IMR-90 (cell line): Measurements from ENCODE around the gene P2RX3. TPM values are rescaled to one million over a fixed set of nuclear protein-coding genes. Genes with fewer than 3 reads are reported as not detected.

ENCODE experiments used
- ATAC-seq: fragments of 200-7000 bp; cut with Tn5 transposase; 2 replicates; pipeline ENCODE4 v1.9.1; 2020; ENCODE audit warnings: low read depth, mild to moderate bottlenecking, moderate library complexity
- BruUV-seq: library from RNA; stranded (reverse); fragments of 400-500 nt; replicated peaks from 2 replicates; lab custom pipeline; 2021; lab: Mats Ljungman, UMichigan
- CTCF ChIA-PET: fragments of 300-600 bp; formaldehyde crosslinking; extraction: SDS; loops from one replicate; lab custom pipeline; 2021; ENCODE audit warnings: antibody characterized with exemption; lab: Yijun Ruan, JAX
- POLR2A ChIA-PET: fragments of 300-600 bp; sonication (Branson Sonifier 250); formaldehyde crosslinking; loops from one replicate; lab custom pipeline; 2022; ENCODE audit warnings: antibody characterized with exemption; ENCODE audit not compliant: unreplicated experiment; lab: Charles Lee
- DNase-seq: peaks from one replicate; pipeline ENCODE4 v3.0.0; 2013
- H2AFZ ChIP-seq: replicated peaks from 2 replicates; pipeline ENCODE3; 2013; ENCODE audit warnings: low read length, mild to moderate bottlenecking; ENCODE audit not compliant: poor library complexity
- H2AK5ac ChIP-seq: 2 replicates; pipeline ENCODE4 v1.6.1; 2013; ENCODE audit warnings: low read depth, low read length, inconsistent platforms
- H2AK9ac ChIP-seq: replicated peaks from 2 replicates; pipeline ENCODE3; 2013; ENCODE audit warnings: mild to moderate bottlenecking, low read depth, low read length, moderate library complexity; ENCODE audit not compliant: poor library complexity
- H2BK120ac ChIP-seq: 2 replicates; pipeline ENCODE4 v1.6.1; 2013; ENCODE audit warnings: low read depth, low read length, inconsistent platforms
- H2BK15ac ChIP-seq: 3 replicates; pipeline ENCODE4 v1.6.1; 2013; ENCODE audit warnings: low read depth, low read length, inconsistent platforms
- H2BK20ac ChIP-seq: 2 replicates; pipeline ENCODE4 v1.6.1; 2013; ENCODE audit warnings: low read depth, mild to moderate bottlenecking, inconsistent platforms, low read length, moderate library complexity
- H2BK5ac ChIP-seq: 2 replicates; pipeline ENCODE4 v1.6.1; 2013; ENCODE audit warnings: mild to moderate bottlenecking, low read depth, low read length, inconsistent platforms; ENCODE audit not compliant: poor library complexity, severe bottlenecking
- H3K14ac ChIP-seq: replicated peaks from 2 replicates; pipeline ENCODE4 v1.6.1; 2013; ENCODE audit warnings: low read depth, low read length, inconsistent platforms
- H3K18ac ChIP-seq: 2 replicates; pipeline ENCODE4 v1.6.1; 2013; ENCODE audit warnings: low read depth, low read length, control low read depth
- H3K23ac ChIP-seq: 2 replicates; pipeline ENCODE4 v1.6.1; 2013; ENCODE audit warnings: low read depth, low read length, inconsistent platforms
- H3K27ac ChIP-seq: 2 replicates; pipeline ENCODE4 v1.5.1; 2013; ENCODE audit warnings: mild to moderate bottlenecking, control low read depth, low read length; ENCODE audit not compliant: insufficient read depth
- H3K27me3 ChIP-seq: 2 replicates; pipeline ENCODE4 v1.6.1; 2013; ENCODE audit warnings: low read length; ENCODE audit not compliant: control insufficient read depth, insufficient read depth
- H3K36me3 ChIP-seq: 2 replicates; pipeline ENCODE4 v1.6.1; 2013; ENCODE audit warnings: low read length, mixed read lengths; ENCODE audit not compliant: control insufficient read depth, insufficient read depth
- H3K4ac ChIP-seq: 2 replicates; pipeline ENCODE4 v1.6.1; 2013; ENCODE audit warnings: low read depth, low read length, inconsistent platforms
- H3K4me1 ChIP-seq: 2 replicates; pipeline ENCODE4 v1.6.1; 2013; ENCODE audit warnings: low read length, mixed read lengths; ENCODE audit not compliant: control insufficient read depth, insufficient read depth
- H3K4me2 ChIP-seq: 2 replicates; pipeline ENCODE4 v1.6.1; 2013; ENCODE audit warnings: low read depth, mild to moderate bottlenecking, control low read depth, low read length, moderate library complexity
- H3K4me3 ChIP-seq: 2 replicates; pipeline ENCODE4 v1.5.1; 2013; ENCODE audit warnings: low read depth, mild to moderate bottlenecking, control low read depth, low read length, moderate library complexity; ENCODE audit not compliant: insufficient read depth
- H3K56ac ChIP-seq: 2 replicates; pipeline ENCODE4 v1.6.1; 2013; ENCODE audit warnings: low read length, inconsistent platforms; ENCODE audit not compliant: insufficient read depth; ENCODE audit errors: extremely low read depth
- H3K79me1 ChIP-seq, 2 experiments: 2 replicates each; pipeline ENCODE4 v1.6.1; 2013; ENCODE audit warnings: low read length in 2 of 2, inconsistent platforms in 1 of 2, low read depth in 1 of 2
- H3K9ac ChIP-seq: 2 replicates; pipeline ENCODE4 v1.6.1; 2013; ENCODE audit warnings: low read depth, low read length, control low read depth
- H3K9me1 ChIP-seq: 2 replicates; pipeline ENCODE4 v1.6.1; 2013; ENCODE audit warnings: low read length, inconsistent platforms; ENCODE audit not compliant: insufficient read depth
- H3K9me3 ChIP-seq: 2 replicates; pipeline ENCODE4 v1.6.1; 2013; ENCODE audit warnings: low read length; ENCODE audit not compliant: control insufficient read depth, insufficient read depth
- H4K20me1 ChIP-seq: 2 replicates; pipeline ENCODE4 v1.6.1; 2013; ENCODE audit warnings: low read length, inconsistent platforms; ENCODE audit not compliant: insufficient read depth
- H4K5ac ChIP-seq: 2 replicates; pipeline ENCODE4 v1.6.1; 2013; ENCODE audit warnings: mild to moderate bottlenecking, low read depth, low read length, control low read depth
- H4K8ac ChIP-seq, 2 experiments: 2 replicates each; pipeline ENCODE4 v1.6.1; 2013; ENCODE audit warnings: low read depth in 2 of 2, low read length in 2 of 2, control low read depth in 1 of 2, inconsistent platforms in 1 of 2
- H4K91ac ChIP-seq: 2 replicates; pipeline ENCODE4 v1.6.1; 2013; ENCODE audit warnings: low read depth, low read length, inconsistent platforms; ENCODE audit not compliant: insufficient read depth
- BHLHE40 ChIP-seq: fragments of 150-350 bp; IDR thresholded peaks from 2 replicates; pipeline ENCODE4 v1.6.1; 2016; ENCODE audit warnings: mild to moderate bottlenecking, low read depth, low read length
- CEBPB ChIP-seq: IDR thresholded peaks from 2 replicates; pipeline ENCODE4 v1.6.1; 2012; ENCODE audit warnings: low read depth, low read length, improper control_type of control experiment
- FOS ChIP-seq: fragments of 150-350 bp; IDR thresholded peaks from 2 replicates; pipeline ENCODE4 v1.6.1; 2016; ENCODE audit warnings: low read depth, low read length
- MAZ ChIP-seq: IDR thresholded peaks from 2 replicates; pipeline ENCODE4 v1.6.1; 2012; ENCODE audit warnings: low read depth, mild to moderate bottlenecking, low read length, improper control_type of control experiment, moderate library complexity, borderline replicate concordance
- POLR2A ChIP-seq: IDR thresholded peaks from 2 replicates; pipeline ENCODE4 v1.6.1; 2012; ENCODE audit warnings: mild to moderate bottlenecking, low read depth, low read length
- RAD21 ChIP-seq: IDR thresholded peaks from 2 replicates; pipeline ENCODE4 v1.6.1; 2012; ENCODE audit warnings: low read length, improper control_type of control experiment
- RCOR1 ChIP-seq: IDR thresholded peaks from 2 replicates; pipeline ENCODE4 v1.6.1; 2012; ENCODE audit warnings: mild to moderate bottlenecking, low read length, improper control_type of control experiment; ENCODE audit not compliant: insufficient replicate concordance
- RFX5 ChIP-seq: IDR thresholded peaks from 2 replicates; pipeline ENCODE4 v1.8.0; 2012; ENCODE audit warnings: low read depth, mild to moderate bottlenecking, low read length, moderate library complexity
- SMC3 ChIP-seq: fragments of 150-350 bp; IDR thresholded peaks from 2 replicates; pipeline ENCODE4 v1.6.1; 2016; ENCODE audit warnings: low read depth, mild to moderate bottlenecking, antibody characterized with exemption, low read length, moderate library complexity
- WGBS, 2 experiments: methylation state at CpG; one replicate each; pipeline versions ENCODE4 v1.1.5 to v1.1.7; 2013; ENCODE audit warnings: missing lambda C conversion rate in 2 of 2; ENCODE audit not compliant: insufficient read length in 1 of 2; ENCODE audit errors: extremely low coverage in 2 of 2; 5-methylcytosine and 5-hydroxymethylcytosine counted together
- dilution Hi-C: fragments of 300-500 bp; cut with HindIII; formaldehyde crosslinking; loops from one replicate; pipeline ENCODE4 v1.14.3; 2018; ENCODE audit warnings: low sequenced_read_pairs; ENCODE audit not compliant: unreplicated experiment
- in situ Hi-C: fragments of 300-500 bp; cut with MboI; formaldehyde crosslinking; loops from 3 replicates; pipeline ENCODE4 v1.14.3; 2019; ENCODE audit warnings: low sequenced_read_pairs, inconsistent platforms, mixed read lengths
- intact Hi-C: fragments of 100-400 bp; cut with micrococcal nuclease; formaldehyde crosslinking; loops from 2 replicates; pipeline ENCODE4 v1.10.0; 2022
- polyA plus RNA-seq, 3 experiments: library from polyadenylated mRNA; depleted of rRNA; stranded (reverse); fragments of >200 nt; gene quantifications; 2 replicates each; pipeline ENCODE4 v1.2.3, GENCODE V29; 2012; ENCODE audit warnings: low replicate concordance in 1 of 3
- total RNA-seq: library from RNA; depleted of rRNA; stranded (reverse); fragments of >200 nt; gene quantifications from 2 replicates; pipeline ENCODE4 v1.2.3, GENCODE V29; 2012
- TF ChIP-seq, protein P1 (sequence below): fragments of 150-350 bp; IDR thresholded peaks from 2 replicates; pipeline ENCODE4 v1.6.1; 2017; ENCODE audit warnings: mild to moderate bottlenecking, antibody characterized with exemption, low read length, low read depth
- TF ChIP-seq, protein P2 (sequence below): fragments of 150-350 bp; IDR thresholded peaks from 2 replicates; pipeline ENCODE4 v1.6.1; 2016; ENCODE audit warnings: low read depth, mild to moderate bottlenecking, low read length, moderate library complexity, borderline replicate concordance
- TF ChIP-seq, protein P3 (sequence below): conservative IDR thresholded peaks from 2 replicates; pipeline ENCODE4 v1.5.1; 2012; ENCODE audit warnings: mild to moderate bottlenecking, low read depth, low read length, improper control_type of control experiment

The P2RX3 gene
- total and polyA plus RNA-seq, 2 of the 4 experiments (the other 2 are of a cell fraction), result not detected

DNA sequence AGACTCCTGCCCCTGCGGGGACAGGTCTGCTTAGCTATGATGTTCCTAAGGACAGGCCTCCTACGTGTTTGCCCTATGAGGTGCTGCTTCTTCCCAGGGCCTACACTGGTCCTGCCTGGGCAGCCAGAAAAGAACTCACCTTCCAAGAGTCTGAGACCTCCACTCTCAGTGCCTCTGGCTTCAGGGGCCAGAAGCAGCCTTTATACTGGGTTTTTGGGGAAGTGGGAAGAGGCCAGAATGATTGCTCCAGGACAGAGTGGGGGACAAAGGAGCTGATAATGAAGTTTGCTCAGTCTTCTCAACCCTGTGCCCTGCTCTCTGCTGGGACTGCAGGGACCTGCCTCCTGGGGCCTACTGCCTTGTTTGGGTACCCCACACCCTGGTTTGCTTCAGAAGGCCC lies 42.8 kb downstream of the P2RX3 start, which contains the start of gene PRG3:
Gene PRG3 (minus strand): TSS at position 176 of the 400 bp plus-strand sequence. CDS start 442 bp downstream, outside the sequence.
- no peaks in the 10 kb centered on the region for H3K79me1 ChIP-seq
- no peak within 1 kb of the TSS for H3K56ac ChIP-seq
- H2BK5ac ChIP-seq, result no peak within 1 kb of the TSS
- H3K14ac ChIP-seq, result no peak within 1 kb of the TSS
- no peak within 1 kb of the TSS for H3K9ac ChIP-seq
- H3K9me1 ChIP-seq, result no peaks in the 10 kb centered on the region
- H2AK5ac ChIP-seq, result no peak within 1 kb of the TSS
- no peak within 1 kb of the TSS for H3K18ac ChIP-seq
- H2BK15ac ChIP-seq, result no peak within 1 kb of the TSS
- H3K4ac ChIP-seq, result no peak within 1 kb of the TSS
- no peak within 1 kb of the TSS for H2BK20ac ChIP-seq
- in situ Hi-C loops, result no loop called here
- H2AK9ac ChIP-seq, result no peak within 1 kb of the TSS
- 0 out of 2 replicates have a peak, but pooled peaks cover 6% of the 10 kb centered on the region for H4K20me1 ChIP-seq
- no peak for ATAC-seq
- ChIA-PET CTCF (no interaction called here), POLR2A (interaction anchor here (0.5 kb wide), 1 partner anchor 192 kb away, joined by 7 read pairs; no protein-coding TSS in a partner anchor)
- no peak within 1 kb of the TSS for H3K23ac ChIP-seq
- dilution Hi-C loops, result no loop called here
- TF ChIP-seq, protein P1, sequence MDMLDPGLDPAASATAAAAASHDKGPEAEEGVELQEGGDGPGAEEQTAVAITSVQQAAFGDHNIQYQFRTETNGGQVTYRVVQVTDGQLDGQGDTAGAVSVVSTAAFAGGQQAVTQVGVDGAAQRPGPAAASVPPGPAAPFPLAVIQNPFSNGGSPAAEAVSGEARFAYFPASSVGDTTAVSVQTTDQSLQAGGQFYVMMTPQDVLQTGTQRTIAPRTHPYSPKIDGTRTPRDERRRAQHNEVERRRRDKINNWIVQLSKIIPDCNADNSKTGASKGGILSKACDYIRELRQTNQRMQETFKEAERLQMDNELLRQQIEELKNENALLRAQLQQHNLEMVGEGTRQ, result no peak
- TF ChIP-seq, protein P2, sequence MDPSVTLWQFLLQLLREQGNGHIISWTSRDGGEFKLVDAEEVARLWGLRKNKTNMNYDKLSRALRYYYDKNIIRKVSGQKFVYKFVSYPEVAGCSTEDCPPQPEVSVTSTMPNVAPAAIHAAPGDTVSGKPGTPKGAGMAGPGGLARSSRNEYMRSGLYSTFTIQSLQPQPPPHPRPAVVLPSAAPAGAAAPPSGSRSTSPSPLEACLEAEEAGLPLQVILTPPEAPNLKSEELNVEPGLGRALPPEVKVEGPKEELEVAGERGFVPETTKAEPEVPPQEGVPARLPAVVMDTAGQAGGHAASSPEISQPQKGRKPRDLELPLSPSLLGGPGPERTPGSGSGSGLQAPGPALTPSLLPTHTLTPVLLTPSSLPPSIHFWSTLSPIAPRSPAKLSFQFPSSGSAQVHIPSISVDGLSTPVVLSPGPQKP, result no peak
- TF ChIP-seq RAD21 (no peak), RCOR1 (no peak), RFX5 (no peak), SMC3 (no peak), BHLHE40 (no peak), POLR2A (no peak), CEBPB (no peak), MAZ (no peak), FOS (no peak)
- TF ChIP-seq, protein P3, sequence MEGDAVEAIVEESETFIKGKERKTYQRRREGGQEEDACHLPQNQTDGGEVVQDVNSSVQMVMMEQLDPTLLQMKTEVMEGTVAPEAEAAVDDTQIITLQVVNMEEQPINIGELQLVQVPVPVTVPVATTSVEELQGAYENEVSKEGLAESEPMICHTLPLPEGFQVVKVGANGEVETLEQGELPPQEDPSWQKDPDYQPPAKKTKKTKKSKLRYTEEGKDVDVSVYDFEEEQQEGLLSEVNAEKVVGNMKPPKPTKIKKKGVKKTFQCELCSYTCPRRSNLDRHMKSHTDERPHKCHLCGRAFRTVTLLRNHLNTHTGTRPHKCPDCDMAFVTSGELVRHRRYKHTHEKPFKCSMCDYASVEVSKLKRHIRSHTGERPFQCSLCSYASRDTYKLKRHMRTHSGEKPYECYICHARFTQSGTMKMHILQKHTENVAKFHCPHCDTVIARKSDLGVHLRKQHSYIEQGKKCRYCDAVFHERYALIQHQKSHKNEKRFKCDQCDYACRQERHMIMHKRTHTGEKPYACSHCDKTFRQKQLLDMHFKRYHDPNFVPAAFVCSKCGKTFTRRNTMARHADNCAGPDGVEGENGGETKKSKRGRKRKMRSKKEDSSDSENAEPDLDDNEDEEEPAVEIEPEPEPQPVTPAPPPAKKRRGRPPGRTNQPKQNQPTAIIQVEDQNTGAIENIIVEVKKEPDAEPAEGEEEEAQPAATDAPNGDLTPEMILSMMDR, result no peak
- BruUV-seq, result no TSS peak
- H3K27me3 ChIP-seq, result peaks cover 17% of the 10 kb centered on the region
- H4K8ac ChIP-seq, result no peak within 1 kb of the TSS
- H3K4me3 ChIP-seq, result no peak within 1 kb of the TSS
- DNase-seq, result no peak
- H3K9me3 ChIP-seq, result no peaks in the 10 kb centered on the region
- H3K27ac ChIP-seq, result no peak within 1 kb of the TSS
- no peaks in the 10 kb centered on the region for H3K36me3 ChIP-seq
- no peak within 1 kb of the TSS for H4K5ac ChIP-seq
- H4K91ac ChIP-seq, result no peak within 1 kb of the TSS
- WGBS, 2 experiments, result no CpG with 5 or more reads among the region's 2 CpGs
- H3K4me2 ChIP-seq, result no peak within 1 kb of the TSS
- no peak within 1 kb of the TSS for H2AFZ ChIP-seq
- H3K4me1 ChIP-seq, result no peaks in the 10 kb centered on the region
- H2BK120ac ChIP-seq, result no peak within 1 kb of the TSS
- intact Hi-C loops, result no loop called here
